NCI-H748 (cell line): Measurements from ENCODE around the gene UNC79.

Experiments
- DNase-seq: peaks from one replicate; lab custom pipeline; 2025; ENCODE audit not compliant: unreplicated experiment; lab: John Stamatoyannopoulos, UW

The UNC79 gene

DNA sequence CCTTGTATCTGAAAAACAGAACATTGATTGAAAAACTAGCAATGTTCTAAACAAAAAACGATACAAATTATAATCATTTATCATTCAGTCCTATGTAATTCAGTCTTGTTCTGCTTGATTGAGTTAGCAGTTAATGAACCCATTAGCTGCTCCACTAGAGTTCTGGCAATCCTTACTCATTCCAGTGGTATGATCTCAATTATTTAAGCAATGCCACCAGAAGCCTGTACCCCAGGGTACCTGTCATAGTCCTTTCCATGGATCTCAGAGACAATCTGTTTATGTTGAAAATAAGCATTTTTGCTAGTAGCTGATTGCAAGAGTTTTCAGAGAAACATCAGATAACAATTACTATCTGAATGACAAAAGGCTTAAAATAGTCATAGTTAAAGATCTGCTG is 115.9 kb downstream of the UNC79 start:
- DNase-seq = no peak

DNA sequence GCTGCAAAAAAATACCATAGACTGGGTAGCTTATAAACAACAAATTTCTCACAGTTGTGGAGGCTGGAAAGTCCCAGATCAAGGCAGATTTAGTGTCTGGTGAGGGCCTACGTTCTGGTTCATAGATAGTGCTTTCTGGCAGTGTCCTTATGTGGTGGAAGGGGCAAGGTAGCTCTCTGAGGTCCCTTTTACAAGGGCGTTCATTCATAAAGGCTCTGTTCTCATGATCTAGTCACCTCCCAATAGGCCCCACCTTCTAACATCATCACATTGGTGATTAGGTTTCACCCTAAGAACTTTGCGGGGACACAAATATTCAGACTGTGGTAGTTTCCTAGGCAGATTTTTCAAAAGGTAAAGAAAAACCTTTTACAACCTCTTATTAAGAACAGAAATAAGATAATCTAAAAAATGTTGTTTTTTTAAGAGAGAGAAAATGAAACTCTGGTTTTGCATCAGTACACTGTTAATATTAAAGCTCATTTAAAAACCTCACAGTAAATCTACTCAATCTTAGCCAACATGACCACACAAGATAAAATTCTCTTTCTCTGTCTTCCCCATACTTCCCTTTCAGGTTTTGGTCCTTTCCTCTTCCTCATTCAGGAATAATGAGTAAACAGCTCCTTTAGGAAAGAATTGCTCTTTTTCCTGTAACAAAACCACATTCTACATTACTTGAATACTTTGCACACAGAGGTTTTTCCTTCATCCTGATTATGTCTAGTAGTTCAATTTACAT is 117.5 kb downstream of the UNC79 start:
- DNase-seq = no peak

DNA sequence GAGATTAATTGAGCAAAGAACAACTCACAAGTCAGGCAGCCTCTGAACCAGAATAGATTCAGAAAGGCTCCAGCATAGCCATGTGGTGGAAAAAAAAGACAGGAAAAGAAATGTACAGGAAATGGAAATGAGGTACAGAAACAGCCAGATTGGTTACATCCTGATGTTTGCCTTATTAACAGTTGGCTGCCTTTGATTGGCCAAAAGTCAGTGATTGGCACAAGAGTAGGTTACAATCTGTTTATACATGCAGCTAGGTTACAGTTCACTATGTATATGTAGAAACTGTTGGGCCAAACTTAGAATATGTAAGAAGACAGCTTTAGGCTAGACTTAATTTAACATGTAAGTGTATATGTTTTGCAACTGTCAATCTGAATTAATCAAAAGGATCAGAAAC is 118.9 kb downstream of the UNC79 start:
- no peak for DNase-seq

DNA sequence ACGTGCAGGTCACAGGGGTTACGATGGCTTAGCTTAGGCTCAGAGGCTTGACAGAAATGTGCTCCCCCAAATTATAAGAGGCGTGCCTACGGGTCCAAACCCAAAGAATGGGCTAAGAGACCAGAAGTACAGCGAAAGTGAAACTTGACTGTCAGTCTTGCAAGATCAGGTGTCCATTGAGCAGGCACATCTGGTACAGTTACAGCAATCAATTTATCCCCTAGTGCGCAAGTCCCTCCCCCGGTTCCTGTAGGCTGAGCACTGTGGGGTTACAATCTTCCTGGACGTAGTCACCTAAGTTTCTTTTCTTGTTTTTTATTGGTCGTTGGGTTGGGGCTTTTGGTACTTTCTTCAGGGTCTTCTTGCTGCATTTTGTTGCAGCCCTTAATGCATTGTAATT is 134.2 kb downstream of the UNC79 start:
- DNase-seq = no peak

DNA sequence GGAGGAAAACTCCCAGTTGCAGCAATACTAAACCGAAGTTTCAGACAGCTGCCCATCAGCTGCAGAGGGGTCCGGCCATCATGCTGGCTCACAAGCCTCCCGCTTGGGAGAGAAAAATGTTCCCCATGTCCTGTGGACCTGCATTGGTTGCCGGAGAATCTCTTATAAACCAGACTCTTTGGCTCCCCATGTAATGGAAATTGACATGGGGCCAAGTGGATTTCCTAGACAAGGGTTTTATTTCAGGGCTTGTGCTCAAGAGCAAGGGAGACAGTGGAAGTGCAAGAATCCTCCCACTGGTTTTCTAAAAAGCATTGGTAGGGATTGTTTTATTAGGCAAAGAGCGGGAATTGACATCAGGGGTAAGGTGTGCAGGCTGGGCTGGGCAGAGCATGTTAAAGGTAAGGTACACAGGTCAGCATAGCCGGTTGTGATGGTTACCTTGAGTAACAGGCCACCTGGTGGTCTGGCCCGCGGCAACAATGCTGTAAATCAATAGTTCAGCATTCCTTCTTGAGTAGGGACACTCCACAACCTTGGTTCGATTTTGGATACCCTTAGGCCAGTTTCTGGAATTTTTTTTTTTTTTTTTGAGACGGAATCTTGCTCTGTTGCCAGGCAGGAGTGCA is 135.4 kb downstream of the UNC79 start:
- no peak for DNase-seq

DNA sequence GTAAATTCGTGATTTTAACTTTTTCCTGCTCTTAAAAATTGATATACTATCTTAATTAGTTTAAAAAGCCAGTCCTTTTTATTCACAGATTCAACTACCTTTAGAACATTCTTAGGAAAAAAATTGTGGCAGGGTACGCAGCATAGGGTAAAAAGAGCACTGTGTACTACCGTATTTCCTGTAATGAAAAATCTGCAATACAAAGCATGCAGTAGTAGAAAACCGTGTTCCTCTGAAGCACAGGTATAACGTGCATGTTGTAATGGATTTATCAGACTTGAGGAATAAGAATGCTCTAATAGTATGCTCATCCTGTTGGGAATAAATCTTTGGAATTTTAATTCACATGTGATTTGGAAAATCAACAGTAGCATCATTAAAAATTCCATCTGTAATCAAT is 140.5 kb downstream of the UNC79 start:
- DNase-seq = no peak

DNA sequence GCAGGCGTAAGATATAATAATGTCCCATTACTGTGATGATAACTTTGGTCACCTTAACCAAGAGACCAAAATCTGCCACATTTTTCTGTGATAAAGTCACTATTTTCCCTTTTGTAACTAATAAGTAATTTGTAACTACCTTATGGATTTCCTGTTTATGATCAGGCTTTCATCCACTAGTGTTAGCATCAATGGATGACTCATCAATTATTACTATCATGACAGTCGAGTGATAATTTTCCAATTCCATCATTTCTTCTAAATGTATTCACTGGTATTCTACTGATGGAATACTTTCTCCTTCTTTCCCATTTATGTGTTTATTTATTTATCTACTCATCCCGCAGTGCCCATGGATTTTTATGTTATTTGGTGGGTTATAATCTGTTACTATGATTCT is 148.4 kb downstream of the UNC79 start:
- no peak for DNase-seq

DNA sequence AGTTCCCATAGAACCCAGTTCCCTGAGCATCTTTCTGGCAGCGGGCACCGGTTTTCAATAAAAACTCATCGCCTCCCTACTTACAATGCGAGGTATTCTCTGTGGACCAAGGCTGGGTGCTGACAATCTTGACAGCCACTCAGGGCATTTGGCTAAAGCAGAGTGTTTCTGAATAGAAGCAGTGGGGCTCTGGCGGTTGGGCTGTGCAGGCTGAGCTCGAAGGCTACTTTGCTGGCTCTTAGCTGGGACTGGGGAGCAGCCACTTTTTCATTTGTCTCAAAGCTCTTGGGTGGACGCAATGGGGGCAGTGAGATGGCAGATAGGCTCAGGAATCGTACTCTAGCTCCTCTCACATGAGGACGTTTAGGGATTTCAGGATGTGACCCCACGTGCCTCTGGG is 151.8 kb downstream of the UNC79 start:
- DNase-seq = no peak

DNA sequence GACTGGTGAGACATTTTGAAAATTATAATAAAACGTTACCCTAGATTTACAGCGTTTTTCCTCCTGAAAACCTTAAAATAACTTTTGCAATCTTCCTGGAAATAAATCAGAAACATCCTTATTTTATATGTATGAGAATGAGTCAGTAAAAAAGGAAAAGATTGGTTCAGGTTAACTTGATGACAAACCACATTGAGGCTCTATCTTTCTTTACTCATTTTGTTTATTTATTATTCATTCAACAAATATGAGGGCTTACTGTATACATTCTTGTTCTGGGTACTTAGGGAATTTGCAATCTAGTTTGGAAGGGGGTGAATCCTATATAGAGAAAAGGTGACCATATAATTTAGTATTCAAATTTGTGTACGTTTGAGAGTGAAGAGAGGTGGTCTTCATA is 156.6 kb downstream of the UNC79 start:
- DNase-seq = no peak

DNA sequence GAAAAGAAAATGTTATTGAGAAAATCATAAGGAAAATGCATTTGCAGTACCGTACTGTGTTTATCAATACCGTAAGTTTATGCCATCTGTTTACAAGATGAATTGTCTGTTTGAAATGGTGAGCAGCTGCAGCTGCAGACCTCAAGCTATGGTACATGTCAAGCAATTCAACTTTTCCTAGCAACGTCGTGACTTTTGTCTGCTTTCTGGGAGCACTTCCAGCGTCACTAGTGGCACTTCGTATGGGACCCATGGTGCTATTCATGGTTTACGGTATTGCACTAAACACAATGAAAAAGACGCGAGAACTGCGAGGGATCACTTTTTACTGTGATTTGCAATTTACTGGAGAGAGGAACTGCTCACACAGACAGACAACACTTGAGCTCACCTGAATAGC is 160.8 kb downstream of the UNC79 start:
- no peak for DNase-seq

DNA sequence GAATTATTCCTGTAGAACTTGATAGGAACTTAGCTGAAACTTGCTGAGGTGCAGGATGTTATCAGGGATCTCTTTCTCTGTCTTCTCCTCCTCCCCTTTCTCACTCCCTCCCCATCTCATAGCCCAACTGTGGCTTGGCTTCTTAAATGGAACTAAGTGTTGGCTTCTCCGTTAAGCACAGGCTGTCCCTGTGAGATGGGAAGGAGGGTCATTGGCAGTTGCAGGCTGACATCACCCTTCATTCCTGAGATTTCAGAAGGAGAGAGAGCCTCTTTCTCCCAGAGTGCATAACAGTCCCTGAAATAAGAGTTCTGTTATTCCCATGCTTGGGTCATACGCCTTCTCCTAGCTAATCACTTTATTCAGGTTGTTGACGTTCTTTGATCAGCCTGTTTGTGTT is 162.0 kb downstream of the UNC79 start:
- DNase-seq = no peak

DNA sequence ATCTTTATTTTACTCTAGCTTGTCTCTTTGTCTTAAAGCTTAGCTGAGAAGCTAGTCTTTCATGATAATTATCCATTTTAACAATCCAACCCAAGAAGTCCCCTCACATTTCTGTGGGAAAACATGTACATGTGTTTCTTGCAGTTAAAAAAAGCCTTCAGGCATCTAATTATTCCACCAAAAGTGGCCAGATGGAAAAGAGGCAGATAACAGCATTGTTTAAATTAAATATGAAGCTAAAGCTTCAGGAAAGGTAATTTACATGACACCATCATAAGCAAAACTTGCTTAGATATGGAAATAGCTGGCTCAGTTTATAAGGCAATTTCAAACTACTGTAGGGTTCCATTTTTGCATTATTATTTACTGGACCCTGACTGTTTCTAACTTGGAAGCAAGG is 175.4 kb downstream of the UNC79 start:
- DNase-seq = no peak

DNA sequence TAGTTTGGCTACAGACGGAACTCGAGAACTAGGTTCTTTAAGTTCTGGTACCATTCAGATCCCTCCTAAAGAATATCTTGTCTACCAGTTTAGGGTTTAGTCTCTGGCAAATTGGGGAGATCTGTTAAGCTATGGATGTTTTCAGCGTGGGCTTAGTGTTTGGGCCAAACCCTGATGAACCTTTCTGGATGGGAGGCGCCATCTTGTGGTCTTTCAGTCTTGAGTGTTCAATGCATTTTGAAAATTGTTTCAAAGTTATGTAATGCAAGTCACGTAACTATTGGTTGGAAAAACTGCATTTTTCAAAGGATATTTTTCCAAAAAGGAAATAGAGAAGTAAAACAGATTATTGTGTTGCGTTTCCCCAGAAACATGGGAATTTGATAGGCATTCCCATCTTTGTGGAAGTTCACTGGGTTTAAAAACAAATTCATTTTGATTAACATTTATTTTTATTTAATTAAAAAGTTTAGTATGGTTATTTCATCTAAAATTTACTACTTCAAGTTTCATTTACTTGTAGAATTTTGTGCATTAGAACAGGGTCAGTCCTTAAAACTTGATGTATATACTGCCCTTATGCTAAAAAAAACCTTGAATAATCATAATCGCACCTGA is 188.5 kb downstream of the UNC79 start:
- DNase-seq = peak; percentile 61

DNA sequence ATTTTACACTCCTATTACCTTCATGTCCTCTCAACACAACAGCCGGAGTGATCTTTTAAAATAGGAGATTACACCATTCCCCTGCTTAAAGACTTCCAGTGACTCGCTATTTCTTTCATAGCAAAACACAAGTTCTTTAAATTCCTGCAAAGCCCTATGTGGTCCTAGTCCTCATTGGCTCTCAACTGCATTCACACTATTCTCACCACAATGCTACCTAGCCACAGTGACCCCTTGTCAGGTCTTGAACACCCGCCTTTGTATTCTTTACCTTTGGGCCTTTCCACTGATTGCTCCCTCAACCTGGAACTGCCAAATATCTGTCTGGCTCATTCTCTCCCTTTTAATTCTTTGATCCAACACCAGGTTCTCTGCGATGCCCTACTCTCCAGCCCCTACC is 197.3 kb downstream of the UNC79 start:
- DNase-seq = no peak

DNA sequence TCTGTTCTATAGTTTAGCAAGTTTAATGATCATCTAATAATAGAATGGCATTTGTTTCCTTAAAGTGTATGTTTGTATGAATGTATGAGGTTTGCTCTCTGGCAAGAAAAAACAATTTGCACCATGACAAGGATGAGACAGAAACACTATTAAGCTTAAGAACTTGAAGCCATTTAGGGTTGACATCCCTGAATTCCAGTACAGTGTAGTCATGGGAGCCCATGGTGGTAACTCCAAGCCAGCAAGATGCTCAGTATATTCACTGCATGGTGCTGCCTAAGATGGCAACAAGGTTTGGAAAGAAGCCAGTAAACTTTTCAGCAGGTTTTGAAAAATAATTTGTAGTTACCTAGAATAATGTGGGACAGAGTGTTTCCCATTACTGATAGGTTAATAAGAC is 198.9 kb downstream of the UNC79 start:
- no peak for DNase-seq

DNA sequence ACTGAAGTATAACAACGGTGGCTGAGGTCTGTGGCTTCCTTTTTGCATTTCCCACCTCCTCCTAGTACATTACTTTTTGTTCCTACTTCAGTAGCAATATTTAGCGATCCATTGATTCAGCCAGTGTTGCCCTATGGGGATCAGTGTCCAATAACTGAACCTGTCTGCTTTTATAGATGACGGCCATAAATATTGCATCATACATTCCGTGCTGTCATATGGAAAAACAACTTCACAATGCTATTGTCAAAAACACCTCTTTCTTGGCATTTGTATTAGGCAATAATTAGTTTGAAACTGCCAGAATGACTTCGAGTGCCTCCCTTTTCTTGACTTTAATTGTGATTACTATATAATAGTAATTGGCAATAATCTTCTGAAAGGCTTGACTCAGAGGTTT is 208.1 kb downstream of the UNC79 start:
- DNase-seq = no peak

DNA sequence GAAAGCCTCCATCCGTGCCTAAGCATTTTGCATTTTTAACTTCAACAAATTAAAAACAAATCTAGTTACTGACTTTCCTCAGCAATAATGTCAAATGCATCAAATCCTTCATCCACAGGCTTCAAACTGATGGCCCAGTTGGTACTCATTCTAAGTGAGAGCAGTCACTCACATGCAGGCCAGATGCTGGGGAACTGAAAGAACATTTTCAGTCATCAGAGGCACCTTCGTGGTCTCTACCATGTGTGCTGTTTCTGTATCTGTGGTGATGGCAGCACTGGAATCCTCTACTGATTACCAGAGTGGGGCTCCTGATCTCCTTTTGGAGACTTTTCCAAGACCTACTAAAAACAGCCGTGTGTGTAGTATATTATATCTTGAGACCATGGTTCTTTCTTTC is 212.4 kb downstream of the UNC79 start:
- no peak for DNase-seq

DNA sequence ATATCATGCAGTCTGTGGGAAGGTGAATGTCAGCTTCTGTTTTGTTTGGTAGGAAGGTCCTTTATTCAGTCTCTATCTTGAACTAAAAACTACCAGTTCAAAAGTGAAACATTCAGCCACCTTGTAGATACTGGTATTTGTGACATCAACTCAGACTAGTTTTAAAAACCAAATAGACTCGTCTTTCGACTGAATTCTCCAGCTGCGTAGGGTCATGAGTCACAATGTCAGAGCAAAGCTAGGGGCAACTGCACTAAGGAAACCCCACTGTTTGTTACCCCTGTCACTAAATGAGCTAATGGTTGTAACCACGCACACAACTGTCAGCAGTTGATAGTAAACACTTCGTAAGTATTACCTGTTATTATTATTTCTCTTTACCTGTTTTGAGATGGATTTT is 212.9 kb downstream of the UNC79 start:
- DNase-seq = no peak

DNA sequence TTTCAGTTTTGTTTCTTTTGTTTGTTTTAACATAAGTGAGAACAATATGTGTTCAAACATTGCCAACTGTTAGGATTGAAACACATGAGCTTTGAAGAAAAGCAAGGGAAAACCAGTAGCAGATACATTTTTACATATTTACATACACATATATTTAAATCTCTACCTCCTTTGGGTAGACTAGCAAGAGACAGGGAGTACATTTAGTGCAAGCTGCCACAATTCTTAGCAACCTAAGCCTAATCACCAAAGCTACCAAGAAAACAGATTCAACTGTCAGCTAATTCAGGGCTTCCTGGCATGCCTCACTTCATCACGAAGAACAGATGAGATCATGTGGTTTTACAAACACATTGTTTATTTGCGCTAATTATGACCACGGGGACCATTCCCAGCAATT is 214.5 kb downstream of the UNC79 start:
- no peak for DNase-seq

DNA sequence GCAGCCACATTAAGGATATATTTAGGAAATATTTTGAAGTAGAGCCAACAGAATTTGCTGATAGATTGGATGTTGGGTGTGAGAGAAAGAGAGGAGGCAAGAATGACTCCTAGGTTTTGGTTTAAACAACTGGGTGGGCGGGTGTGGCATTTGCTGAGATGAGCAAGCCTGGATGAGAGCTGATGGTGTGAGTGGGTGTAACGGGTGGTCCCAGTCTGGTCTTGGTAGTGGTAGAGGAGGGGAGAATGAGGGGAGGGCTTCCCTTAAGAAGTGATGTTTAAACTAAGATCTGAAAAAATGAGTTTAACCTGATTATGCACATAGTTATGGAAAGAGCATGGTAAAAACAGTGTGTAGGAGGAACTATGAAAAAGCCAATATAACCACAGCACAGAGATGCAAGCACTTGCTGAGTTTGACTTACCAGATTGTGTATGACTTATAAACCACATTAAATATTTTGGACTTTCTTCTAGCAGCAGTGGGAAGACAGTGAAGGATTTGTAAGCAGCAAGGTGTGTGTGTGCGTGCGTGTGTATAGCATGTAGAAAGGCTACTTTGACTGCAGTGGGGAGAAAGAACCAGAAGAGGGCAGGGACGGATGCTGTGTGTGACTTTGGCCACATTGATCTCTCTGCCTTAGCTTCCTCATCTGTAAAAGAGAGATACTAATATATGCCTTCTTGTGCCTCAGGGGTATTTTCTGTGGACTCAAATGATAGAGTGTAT is 217.9 kb downstream of the UNC79 start:
- peak; percentile 34 for DNase-seq

DNA sequence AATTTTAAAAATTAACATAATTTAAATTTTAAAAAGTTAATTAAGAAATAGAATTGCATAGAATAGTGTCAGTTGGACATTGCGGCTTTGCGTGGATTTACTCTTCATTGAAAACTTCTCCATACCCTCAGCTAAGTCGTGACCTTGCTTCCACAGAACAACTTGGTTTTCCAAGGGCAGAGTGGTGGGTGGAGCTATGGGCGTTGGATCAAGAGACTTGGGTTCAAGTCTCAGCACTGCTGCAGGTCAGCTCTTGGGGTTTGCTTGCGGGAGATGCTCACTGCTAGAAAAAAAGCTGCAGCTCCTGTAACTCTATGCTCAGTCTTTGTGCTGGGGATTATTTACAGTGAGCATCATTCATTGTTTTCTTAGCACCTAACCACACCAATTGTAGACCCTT is 223.9 kb downstream of the UNC79 start:
- DNase-seq = no peak
